NCI-H510A (cell line): ENCODE measurements around the gene TMC2.
"Not testable (repeated sequence)": the region's sequence is repeated elsewhere in the genome, so short reads cannot be mapped to it uniquely, and the experiment has no call there.

Experiments
- DNase-seq: peaks from one replicate; lab custom pipeline; 2025; lab: John Stamatoyannopoulos, UW

The TMC2 gene

GRCh38 chr20:2526218-2526583 is 10.2 kb upstream of the TMC2 start:
- not testable (repeated sequence) for DNase-seq

GRCh38 chr20:2527762-2528161 is 8.6 kb upstream of the TMC2 start:
- DNase-seq: no peak

GRCh38 chr20:2528671-2529271 is 7.6 kb upstream of the TMC2 start:
- DNase-seq: no peak

GRCh38 chr20:2533118-2533517 is 3.3 kb upstream of the TMC2 start:
- DNase-seq: no peak

- DNase-seq: no peak
These were observed 438 bp upstream of the TMC2 start for GRCh38 chr20:2535711-2536559.

- no peak for DNase-seq
These were observed 728 bp downstream of the TMC2 start for GRCh38 chr20:2537101-2537500.

GRCh38 chr20:2538356-2538755 is 2.0 kb downstream of the TMC2 start:
- no peak for DNase-seq

- no peak for DNase-seq
These were observed 2.8 kb downstream of the TMC2 start for GRCh38 chr20:2538931-2539720.

- no peak for DNase-seq
These were observed 5.6 kb downstream of the TMC2 start for GRCh38 chr20:2541940-2542339.

GRCh38 chr20:2542361-2542760 is 6.0 kb downstream of the TMC2 start:
- DNase-seq: no peak

- DNase-seq: no peak
These were observed 7.8 kb downstream of the TMC2 start for GRCh38 chr20:2544211-2544610.

GRCh38 chr20:2545594-2545993 is 9.2 kb downstream of the TMC2 start:
- DNase-seq: no peak

- DNase-seq: no peak
These were observed 21.7 kb downstream of the TMC2 start for GRCh38 chr20:2557873-2558580.

- DNase-seq: no peak
These were observed 22.4 kb downstream of the TMC2 start for GRCh38 chr20:2558581-2559278.

GRCh38 chr20:2559279-2559626 is 22.9 kb downstream of the TMC2 start:
- no peak for DNase-seq

GRCh38 chr20:2559651-2560050 is 23.3 kb downstream of the TMC2 start:
- DNase-seq: no peak

GRCh38 chr20:2563116-2563515 is 26.7 kb downstream of the TMC2 start:
- no peak for DNase-seq

- DNase-seq: no peak
These were observed 28.0 kb downstream of the TMC2 start for GRCh38 chr20:2564406-2564805.

- no peak for DNase-seq
These were observed 39.3 kb downstream of the TMC2 start for GRCh38 chr20:2575682-2576081.

GRCh38 chr20:2576317-2576727 is 39.9 kb downstream of the TMC2 start:
- no peak for DNase-seq

- no peak for DNase-seq
These were observed 42.3 kb downstream of the TMC2 start for GRCh38 chr20:2578475-2579192.
